Fibroblast of skin of left biceps (primary cell): Measurements from ENCODE around the gene EPHB1.

ENCODE experiments used
- DNase-seq, 2 experiments: peaks; one replicate each; pipeline ENCODE4 v3.0.0-alpha.2; 2013; ENCODE audit warnings: low read depth in 2 of 2

Gene EPHB1

DNA sequence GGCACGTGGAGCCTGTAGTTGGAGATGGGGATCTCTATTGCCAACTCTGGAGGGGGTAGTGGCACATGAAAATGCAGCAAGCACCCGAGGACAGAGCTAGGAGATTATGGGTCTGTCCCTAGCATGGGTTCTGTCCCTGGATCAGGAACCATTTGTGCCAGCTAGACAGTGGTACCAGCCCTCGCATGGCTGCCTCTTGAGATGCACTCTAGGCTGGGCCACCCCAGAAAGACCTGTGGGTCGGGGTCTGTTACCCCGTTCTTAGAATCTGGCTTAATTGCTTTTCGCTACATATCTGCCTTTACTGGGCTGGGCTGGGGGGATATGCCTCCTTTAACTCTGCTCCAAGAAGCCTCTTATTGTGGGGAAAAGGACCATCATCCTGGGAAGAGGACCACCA is 54.5 kb downstream of the EPHB1 start:
- DNase-seq: no peak

- DNase-seq: no peak
Measured at GRCh38 chr3:134850761-134851160, 55.7 kb downstream of the EPHB1 start.

DNA sequence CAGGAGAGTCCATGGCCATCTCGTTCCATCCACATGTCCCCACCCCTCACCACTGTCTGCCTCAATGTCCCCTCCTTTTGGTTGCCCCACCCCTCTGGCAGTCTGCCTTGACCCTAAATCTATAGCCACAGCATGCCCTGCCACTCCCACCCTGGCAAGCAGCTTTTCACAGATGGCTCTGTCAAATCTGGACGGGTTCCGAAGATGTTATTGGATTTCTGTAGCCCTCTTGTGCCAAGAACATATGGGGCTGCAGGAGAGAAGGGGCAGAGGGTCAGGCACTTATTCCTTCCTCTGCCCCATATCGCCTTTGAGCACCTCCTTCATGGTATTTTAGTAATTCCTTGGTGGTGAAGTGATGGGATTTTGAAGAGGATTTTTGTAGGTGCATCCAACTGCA is 57.1 kb downstream of the EPHB1 start:
- DNase-seq: no peak

DNA sequence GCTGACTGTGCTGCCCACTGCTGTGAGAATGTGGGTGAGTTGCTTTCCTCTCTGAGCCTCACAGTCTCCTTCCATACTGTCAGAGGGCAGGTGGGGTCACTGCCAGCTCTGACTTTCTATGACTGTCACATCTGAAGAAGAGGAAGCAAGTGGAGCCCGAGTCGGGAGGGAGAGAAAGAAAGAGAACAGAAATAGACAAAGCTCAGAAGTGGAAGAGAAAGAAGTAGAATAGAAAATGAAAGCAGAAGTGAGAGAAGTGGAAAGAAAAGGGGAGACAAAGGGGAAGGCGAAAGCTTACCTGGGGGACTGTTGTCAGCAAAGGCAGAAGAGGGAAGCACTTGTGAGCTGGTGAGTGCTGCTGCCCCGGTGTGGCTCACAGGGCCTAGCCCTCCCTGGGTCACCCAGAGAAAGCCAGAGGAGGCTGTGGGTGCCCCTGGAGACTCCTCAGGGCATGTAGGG is 57.9 kb downstream of the EPHB1 start:
- DNase-seq: no peak

DNA sequence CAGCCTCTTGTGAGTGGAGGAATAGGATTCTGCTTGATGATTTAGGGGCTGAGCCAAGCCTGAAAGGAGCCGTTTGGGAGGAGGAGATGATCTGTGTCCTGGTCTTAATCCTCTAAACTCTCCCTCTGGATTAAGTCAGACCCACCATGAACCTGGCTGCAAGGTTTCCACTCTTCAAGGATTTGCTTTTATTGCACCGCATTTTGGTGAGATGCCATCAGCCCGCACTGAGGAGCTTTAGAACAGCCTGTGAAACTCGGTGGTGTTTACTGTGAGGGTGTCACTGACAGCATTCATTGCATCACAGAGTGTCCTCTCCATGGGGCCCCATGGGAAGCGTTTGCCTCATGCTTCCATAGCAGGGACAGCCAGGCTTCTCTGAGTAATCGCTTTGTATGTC is 59.2 kb downstream of the EPHB1 start:
- no peak for DNase-seq

DNA sequence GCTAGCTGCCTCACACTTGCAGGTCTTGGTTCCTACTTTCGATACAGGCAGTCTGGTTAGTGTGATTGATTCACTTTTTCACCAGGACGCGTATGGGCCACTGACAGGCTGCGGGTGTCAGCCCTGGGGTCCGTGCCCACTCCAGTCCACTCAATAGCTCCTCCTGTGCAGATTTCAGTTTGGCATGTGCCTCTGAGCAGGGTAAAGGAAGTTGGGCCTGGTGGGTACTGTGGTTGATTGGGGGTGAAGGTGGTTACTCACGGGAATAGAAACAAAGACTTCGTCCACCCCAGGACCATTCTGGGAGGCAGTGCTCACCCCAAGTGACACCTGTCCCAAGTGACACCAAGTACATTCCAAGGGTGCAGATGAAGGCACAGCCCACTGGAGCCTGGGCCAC is 62.3 kb downstream of the EPHB1 start:
- DNase-seq: no peak

GRCh38 chr3:134857776-134858362 is 62.8 kb downstream of the EPHB1 start:
- no peak for DNase-seq

DNA sequence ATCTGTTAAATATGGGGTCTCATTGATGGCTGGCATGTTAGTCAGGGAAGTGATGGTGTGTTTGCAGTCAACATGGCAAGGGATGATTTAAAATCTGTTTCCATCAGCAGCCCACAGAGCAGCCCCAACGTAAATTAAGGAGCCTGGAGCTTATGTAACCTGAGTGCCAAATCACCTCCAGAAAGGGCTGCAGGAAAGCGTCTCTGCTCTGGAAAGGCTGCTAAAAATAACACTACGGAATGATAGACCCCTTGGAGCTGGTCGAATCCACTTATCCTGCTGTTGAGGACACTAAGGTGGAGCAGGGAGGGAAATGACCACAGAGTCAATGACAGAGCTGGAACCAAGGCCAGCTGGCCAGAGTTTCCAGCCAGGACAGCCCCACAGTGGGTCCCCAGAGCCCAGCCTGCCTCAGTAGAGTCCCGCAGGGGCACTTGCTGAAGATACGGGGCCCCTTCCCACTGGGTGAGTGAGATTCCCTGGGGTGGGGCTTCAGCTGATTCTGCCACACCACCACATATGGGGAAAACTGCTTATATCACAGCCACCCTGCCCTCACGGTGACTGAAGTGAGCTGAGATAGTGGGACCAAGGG is 63.5 kb downstream of the EPHB1 start:
- DNase-seq: no peak

DNA sequence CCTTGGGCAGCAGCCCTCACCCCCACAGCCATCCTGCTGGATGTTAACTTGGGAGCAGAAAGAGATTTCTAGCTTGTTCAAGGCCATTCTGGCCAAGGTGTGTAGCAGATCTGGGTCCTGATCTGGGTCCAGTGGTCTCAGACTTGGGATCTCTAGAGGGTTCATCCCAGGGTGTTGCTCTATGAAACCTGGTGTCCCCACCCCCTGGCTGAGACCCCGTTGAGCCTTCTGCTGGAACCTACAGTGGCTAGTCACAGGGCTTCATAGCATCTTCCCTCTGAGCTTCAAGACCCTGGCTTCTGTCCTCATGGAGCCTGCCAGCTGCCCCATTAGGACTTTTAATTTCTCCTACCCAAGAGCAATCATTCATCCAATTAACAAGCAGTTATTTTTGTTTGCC is 64.3 kb downstream of the EPHB1 start:
- DNase-seq: no peak

DNA sequence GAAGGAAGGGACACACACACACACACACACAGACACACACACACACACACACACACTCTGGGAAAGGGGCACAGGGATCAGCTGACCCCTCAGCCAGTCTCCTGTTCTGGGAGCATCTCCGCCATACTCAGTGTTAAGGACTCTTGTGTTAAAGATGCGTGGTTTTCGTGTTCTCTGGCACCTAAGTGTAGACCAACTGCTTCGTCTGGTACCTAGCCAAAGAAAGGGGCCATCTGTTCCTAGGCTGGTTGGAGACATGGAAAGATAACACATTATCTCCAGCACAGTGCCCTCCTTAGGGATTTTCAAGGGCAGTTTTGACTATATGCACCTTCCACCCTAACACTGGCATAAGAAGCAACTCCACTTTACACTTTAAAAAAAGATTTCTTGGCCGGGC is 65.1 kb downstream of the EPHB1 start:
- no peak for DNase-seq

GRCh38 chr3:134863915-134864314 is 68.9 kb downstream of the EPHB1 start:
- DNase-seq: no peak

DNA sequence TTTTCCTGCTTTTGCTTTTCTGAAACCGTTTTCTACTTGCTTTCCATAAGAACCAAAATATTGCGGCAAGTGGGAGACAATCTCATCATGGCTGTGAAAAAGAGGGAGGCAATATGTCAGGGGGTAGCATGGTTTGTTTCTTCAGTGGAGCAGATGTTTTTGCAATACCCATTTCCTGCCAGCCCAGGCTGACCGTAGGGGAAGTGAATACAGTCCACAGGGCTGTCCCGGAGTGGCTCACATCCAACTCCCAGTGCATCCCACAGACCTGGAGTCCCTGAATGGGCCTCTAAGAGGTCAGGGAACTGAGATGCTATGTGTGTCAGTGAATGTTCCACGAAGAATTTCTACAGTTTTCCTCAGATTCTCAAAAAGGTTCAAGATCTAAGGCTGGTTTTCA is 69.6 kb downstream of the EPHB1 start:
- no peak for DNase-seq

GRCh38 chr3:134867277-134867676 is 72.2 kb downstream of the EPHB1 start:
- no peak for DNase-seq

- DNase-seq: no peak
Measured at GRCh38 chr3:134869153-134869726, 74.2 kb downstream of the EPHB1 start.

DNA sequence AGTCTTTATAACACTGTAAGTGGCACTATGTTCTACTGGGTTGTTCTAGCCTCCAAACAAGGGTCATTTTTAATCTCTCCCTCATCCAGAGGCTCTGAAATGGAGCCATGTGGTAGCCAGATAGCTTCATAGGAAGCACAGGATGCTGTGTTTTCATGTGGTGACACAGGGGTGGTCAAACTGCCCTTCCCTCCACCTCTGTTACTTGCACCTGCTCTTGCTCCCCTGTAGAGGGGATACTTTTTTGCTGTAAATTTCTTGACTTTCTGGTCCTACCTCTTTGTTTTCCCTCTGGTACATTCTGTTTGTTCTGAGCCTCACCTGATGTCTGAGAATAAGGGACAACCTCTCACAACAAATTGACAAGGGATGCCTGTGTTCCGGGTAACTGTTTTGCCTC is 76.8 kb downstream of the EPHB1 start:
- no peak for DNase-seq

DNA sequence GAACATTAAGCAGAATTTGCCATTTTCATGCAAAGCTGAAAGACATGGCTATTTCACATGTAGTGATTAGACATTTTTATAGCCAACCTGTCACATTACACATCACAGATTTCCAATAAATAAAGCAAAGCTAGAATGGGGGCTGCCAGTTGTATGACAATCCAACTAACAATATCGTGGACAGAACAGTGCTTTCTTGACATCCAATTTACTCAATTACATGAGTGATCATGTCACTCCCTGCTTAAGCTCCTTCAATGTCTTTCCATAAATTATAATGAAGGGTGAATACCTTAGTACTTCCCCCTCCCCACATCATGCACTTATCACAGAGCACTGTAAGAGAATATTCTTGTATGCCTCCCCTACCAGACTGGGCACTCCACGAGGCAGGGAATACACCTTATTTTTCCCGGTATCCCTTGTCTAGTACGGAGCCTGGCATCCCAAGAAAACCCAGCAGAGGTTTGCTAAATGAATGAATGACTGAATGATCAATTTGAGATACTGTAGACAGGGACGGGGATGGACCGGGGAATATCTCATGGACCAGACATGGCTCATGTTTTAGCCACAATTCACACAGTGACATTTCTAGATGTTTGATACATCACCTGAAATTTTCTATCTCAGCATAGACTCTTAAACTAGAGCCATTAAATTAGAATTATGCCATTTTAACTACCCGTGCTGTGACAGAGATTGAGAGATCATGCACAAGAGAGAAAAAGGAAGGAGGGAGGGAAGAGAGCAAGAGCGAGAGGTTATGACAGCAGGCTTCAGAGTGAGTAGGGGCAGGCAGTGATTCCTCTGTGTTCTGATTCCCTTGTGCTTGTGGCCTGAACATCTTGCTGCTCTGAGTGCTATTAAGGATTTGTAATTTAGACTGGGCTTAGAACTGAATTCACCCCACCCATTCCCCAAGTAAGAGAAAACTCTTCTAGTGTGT is 77.7 kb downstream of the EPHB1 start:
- no peak for DNase-seq

DNA sequence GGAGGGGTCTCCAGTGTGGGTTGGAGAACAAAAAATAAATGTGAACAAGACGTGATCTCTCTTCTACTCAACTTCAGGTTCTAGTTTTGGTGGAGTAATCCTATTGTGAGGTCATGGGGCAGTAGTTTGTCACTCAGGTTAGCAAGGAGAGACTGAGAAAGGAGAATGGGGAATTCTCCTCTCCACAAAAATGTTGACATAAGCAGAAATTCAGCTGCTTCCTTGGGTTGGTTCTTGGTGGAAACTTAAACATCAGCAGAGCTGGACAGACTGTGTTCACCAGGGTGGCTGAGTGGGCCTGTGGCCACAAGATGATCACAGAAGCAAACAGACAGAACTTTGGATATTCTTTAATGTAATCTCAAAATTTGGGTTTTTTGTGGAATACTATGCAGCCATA is 78.7 kb downstream of the EPHB1 start:
- no peak for DNase-seq

- DNase-seq: no peak
Measured at GRCh38 chr3:134874737-134875413, 79.8 kb downstream of the EPHB1 start.

GRCh38 chr3:134876836-134877235 is 81.8 kb downstream of the EPHB1 start:
- no peak for DNase-seq

DNA sequence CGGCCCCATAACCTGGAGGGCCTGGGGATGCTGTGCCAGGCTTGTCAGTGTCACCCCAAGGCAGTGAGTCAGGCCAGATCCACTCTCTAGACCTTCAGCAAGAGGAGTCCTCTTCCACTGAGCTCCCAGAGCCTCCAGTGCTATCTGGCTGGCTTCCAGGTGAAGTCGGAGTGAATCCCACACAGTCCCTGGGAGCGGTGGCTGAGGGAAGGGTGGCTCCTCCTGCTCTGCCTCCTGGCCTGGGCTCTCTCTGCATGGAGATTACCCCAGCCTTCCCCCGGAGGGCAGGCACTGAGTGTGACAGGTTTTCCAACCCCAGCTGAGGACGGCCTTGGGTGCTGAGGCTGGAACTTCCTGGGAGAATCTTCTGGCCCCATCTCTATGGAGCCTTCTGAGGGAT is 82.7 kb downstream of the EPHB1 start:
- no peak for DNase-seq

- no peak for DNase-seq
Measured at GRCh38 chr3:134879990-134880389, 84.9 kb downstream of the EPHB1 start.

GRCh38 chr3:134880431-134880830 is 85.4 kb downstream of the EPHB1 start:
- DNase-seq: no peak
